ENCODE data around the gene CYSRT1. TPM values are rescaled to one million over a fixed set of nuclear protein-coding genes. Genes with fewer than 3 reads are reported as not detected.
A peak's percentile ranks its signal among the peaks of the same experiment; 100 is the strongest.

The CYSRT1 gene, protein sequence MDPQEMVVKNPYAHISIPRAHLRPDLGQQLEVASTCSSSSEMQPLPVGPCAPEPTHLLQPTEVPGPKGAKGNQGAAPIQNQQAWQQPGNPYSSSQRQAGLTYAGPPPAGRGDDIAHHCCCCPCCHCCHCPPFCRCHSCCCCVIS
- total RNA-seq = under 1 TPM in 2 of 6 donors, not detected in 4; 0.22 to 0.32 TPM
- polyA plus RNA-seq = 1 to 10 TPM in 1 of 2 donors, under 1 TPM in 1; 0.87 to 1.3 TPM

DNA sequence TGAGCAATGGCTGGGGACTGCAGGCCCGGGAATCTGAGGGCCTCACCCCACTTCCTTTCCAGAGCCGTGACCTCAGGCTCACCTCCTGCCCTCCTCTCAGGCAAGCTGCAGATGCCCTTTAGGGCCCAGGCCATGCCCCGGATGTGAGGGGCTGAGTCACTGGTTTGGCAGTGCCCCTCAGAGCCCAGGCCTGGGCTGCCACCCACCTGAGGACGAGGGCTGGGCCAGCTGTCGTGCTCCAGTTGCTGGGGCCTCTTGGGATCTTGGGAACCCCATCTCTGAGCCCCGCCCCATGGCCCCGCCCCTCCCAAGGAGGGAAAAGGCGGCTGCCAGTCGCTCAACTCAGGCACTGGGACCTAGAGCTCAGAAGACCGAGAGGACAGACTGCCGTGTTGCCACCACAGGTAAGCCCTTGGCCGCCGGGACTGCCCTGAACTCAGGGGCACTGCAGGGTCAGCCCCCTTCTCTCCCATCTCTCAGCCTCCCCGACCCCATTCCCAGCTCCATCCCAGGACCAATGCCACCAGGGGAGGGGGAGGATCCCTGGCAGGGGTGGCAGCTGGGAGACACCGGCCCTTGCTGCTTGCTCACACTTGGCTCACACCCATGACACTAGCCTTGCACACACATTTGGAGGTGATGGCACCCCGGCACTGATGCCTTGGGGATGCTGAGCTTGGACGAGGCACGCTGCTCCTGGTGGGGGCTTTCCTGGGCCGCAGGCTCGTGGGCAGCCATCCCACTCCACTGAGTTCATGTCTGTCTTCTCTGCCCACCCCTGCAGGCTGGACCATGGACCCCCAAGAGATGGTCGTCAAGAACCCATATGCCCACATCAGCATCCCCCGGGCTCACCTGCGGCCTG, at the start of gene CYSRT1:
Gene CYSRT1 (plus strand): TSS at position 345 of the 865 bp plus-strand sequence. CDS start 448 bp downstream, at position 793.
- TF ChIP-seq, protein P1, sequence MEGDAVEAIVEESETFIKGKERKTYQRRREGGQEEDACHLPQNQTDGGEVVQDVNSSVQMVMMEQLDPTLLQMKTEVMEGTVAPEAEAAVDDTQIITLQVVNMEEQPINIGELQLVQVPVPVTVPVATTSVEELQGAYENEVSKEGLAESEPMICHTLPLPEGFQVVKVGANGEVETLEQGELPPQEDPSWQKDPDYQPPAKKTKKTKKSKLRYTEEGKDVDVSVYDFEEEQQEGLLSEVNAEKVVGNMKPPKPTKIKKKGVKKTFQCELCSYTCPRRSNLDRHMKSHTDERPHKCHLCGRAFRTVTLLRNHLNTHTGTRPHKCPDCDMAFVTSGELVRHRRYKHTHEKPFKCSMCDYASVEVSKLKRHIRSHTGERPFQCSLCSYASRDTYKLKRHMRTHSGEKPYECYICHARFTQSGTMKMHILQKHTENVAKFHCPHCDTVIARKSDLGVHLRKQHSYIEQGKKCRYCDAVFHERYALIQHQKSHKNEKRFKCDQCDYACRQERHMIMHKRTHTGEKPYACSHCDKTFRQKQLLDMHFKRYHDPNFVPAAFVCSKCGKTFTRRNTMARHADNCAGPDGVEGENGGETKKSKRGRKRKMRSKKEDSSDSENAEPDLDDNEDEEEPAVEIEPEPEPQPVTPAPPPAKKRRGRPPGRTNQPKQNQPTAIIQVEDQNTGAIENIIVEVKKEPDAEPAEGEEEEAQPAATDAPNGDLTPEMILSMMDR (IDR thresholded peaks at IDR 0.05) = no peak
- ATAC-seq = no peak
- no peak for FAIRE-seq
- intact Hi-C loops (cut with DNase I) = no loop called here
- peak in 2 of 6 donors; percentile 54 to 77 for DNase-seq
- WGBS, 2 donors = 51 to 67% methylated on average over 17 to 23 of the region's 23 CpGs
- H3K4me3 ChIP-seq = peak within 1 kb of the TSS in 3 of 4 donors; percentile 48 to 88 (median 51)
- H3K9me3 ChIP-seq = no peaks in the 10 kb centered on the region
- no peaks in the 10 kb centered on the region for H3K36me3 ChIP-seq
- peaks cover 12 to 20% (median 17%) of the 10 kb centered on the region in 3 donors for H3K4me1 ChIP-seq
- peak within 1 kb of the TSS in 3 of 4 donors; percentile 78 to 87 (median 82) for H3K27ac ChIP-seq
- no peaks in the 10 kb centered on the region for H3K27me3 ChIP-seq

DNA sequence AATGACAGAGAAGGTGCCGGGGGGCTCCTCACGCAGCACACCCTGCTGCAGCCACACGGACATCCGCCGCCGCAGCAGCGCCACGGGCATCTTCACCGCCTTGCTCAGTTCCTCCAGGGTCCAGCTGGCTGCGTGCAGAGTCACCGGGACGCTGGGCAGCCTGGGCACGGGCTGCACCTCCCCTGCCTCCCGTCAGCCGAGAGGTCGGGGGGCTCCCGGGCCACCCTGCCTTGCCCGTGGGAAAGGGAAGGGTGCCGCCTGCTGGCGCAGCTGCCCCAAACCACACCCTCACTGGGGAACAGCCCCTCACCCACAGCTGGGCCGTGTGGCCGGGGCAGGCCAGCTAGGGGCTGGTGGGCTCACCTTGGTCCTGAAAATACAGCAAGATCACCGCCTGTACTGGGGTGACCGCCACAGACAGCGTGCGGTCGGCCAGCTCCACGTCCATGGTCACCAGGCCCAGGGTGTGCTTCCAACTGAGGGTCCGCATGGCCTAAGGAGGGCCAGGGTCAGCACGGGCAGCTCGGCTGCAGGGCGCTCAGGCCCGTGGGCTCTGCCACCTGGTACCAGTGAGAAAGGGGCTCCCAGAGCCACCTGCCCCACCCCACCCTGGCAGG, 49.5 kb upstream of the CYSRT1 start:
- Histone ChIP-seq H3K9me3 (no peaks in the 10 kb centered on the region), H3K36me3 (peaks cover 0 to 10% (median 6%) of the 10 kb centered on the region in 3 donors), H3K4me1 (no peaks in the 10 kb centered on the region), H3K27ac (no peak overlapping the region), H3K27me3 (no peaks in the 10 kb centered on the region), H3K4me3 (no peak overlapping the region)
- TF ChIP-seq, protein P1 (IDR thresholded peaks at IDR 0.05) = no peak
- DNase-seq (no peak), ATAC-seq (no peak), FAIRE-seq (no peak)
- WGBS, 2 donors = 59 to 65% methylated on average over 30 to 33 of the region's 33 CpGs
- intact Hi-C loops (cut with DNase I) = no loop called here

DNA sequence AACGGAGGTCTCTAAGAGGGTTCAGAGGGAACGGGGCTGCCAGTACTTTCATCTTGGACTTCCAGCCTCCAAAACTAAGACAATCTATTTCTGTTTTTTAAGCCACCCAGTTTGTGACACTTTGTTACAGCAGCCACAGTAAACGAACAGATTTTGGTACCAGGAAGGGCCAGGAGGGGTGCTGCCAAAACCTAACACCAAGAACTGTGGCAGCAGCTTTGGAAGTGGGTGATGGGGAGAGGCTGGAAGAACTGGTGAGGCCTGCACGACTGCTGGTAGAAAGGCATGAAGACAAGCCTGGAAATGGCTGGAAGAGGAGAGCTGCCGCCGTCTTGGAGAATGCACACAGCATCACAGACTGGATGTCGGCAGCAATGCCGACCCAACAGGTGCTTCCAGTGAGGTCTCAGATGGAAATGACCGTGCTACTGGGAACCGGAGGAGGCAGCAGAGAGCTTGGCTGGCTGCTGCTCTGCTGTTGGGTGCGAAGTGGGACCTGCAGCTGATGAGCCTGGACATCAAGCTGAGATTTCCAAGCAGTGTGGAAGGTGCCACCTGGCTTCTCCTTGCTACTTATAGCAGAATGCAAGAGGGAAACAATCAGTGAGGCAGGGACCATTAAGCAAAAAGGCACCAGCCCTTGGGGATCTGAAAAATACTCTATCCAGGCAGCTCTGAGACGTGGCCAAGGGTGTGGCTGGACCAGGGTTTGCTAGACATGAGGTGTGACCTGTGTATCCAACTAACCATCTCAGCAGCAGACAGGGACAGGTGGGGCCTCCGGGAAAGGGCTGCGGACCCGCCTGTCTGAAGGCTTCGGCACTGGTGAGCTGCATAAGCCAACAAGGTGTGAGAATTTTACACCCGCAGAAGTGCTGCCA, 48.4 kb upstream of the CYSRT1 start:
- Histone ChIP-seq H3K4me1 (no peaks in the 10 kb centered on the region), H3K36me3 (peaks cover 0 to 21% (median 17%) of the 10 kb centered on the region in 3 donors), H3K4me3 (no peak overlapping the region), H3K9me3 (no peaks in the 10 kb centered on the region), H3K27me3 (no peaks in the 10 kb centered on the region), H3K27ac (no peak overlapping the region)
- intact Hi-C loops (cut with DNase I) = no loop called here
- TF ChIP-seq, protein P1 (IDR thresholded peaks at IDR 0.05) = peak in 3 of 4 donors; percentile 41 to 45 (median 41)
- ATAC-seq = peak in 3 of 4 donors; percentile 51 to 88 (median 70)
- WGBS, 2 donors = 53 to 54% methylated on average over 17 of the region's 17 CpGs
- DNase-seq = no peak
- no peak for FAIRE-seq

DNA sequence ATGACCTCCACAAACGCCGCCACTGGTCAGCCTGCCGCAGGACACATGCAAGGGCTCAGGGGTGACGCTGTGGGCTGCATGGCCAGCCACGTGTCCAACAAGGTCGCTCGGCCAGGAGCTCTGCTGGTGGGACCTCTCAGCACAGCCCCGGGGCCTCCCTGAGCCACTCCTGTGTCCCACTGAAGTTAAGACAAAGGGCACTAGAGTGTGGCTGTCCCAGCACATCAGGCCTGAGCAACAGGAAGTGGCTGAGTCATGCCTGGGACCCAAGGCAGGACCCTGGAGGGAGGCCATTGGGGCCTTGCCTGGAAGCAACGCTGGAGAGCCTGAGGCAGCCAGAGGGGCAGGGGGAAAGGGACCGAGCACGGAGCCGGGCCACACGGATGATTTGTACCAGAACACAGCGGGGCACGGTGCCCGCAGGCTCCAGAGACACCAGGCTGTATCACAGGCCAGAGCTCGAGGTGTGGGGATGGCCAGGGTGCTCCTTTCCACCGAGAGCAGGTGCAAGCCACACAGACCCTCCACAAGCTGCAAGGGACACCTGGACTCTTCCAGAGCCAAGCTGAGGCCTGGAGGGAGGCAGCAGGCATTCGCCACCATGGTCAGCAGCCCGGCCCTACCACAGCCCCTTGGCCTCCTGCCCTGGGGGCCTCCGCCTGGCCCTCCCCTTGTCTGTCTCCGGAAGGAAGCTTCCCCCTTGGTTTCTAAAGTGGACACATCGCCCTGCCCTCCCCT, 46.6 kb upstream of the CYSRT1 start:
- Histone ChIP-seq H3K4me1 (no peaks in the 10 kb centered on the region), H3K27me3 (no peaks in the 10 kb centered on the region), H3K36me3 (peaks cover 0 to 39% (median 34%) of the 10 kb centered on the region in 3 donors), H3K9me3 (no peaks in the 10 kb centered on the region), H3K27ac (no peak overlapping the region), H3K4me3 (no peak overlapping the region)
- WGBS, 2 donors = 89 to 92% methylated on average over 23 of the region's 23 CpGs
- no peak for ATAC-seq
- no peak for DNase-seq
- intact Hi-C loops (cut with DNase I) = no loop called here
- TF ChIP-seq, protein P1 (IDR thresholded peaks at IDR 0.05) = no peak
- FAIRE-seq = no peak

All from pancreas (tissue), 10 donors.